CD1c-positive myeloid dendritic cell (primary cell): ENCODE data around the gene ASGR1.

ENCODE experiments used
- DNase-seq: peaks from one replicate; pipeline ENCODE4 v3.0.0-alpha.2; 2016; ENCODE audit errors: extremely low spot score

The ASGR1 gene

DNA sequence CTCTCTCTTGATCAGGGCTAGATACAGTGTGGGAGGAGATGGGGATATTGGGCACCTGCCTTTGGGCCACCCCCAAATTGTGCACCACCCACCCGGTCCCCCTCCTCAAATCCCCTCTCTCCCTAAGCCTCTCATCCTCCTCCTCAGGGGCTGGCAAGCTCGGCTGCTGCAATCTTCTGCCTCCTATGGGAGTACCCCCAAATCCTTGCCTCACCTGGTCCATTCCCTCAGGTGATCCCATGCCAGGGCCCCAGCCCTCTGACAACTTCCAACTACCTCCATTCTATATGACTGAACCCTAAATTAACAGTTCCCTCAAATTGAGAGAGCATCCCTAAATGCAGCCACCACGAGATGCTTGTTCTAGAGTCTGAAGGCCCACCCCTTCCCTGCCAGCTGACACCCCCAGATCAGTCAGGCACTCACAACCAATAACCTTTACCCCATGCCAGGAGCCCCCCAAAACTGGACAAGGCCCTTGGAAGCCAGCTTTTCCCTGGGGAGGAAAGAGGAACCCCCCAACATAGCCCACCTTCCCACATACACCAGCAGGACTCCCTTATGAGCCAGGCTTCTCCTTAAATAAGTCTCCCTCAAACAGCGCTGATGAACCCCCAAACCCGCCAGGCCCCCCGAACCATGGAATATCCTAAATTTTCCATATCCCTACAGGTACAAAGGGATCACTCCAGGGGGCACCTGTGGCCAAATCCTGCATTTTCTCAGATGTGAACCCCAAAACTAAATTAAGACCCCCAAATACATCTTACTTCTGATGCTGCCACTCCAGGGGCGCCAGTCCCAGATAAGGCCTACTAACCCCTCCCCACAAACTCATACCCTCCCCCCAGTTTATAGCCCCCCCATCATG, 37.3 kb upstream of the ASGR1 start:
- DNase-seq, result no peak

GRCh38 chr17:7215652-7216180, 36.5 kb upstream of the ASGR1 start:
- no peak for DNase-seq

- DNase-seq, result no peak
Measured at GRCh38 chr17:7215136-7215638, 36.0 kb upstream of the ASGR1 start.

GRCh38 chr17:7214300-7215135, 35.3 kb upstream of the ASGR1 start:
- DNase-seq, result peak; percentile 95

- DNase-seq, result peak; percentile 89
Measured at GRCh38 chr17:7213895-7214299, 34.7 kb upstream of the ASGR1 start.

- no peak for DNase-seq
Measured at GRCh38 chr17:7211491-7212273, 32.5 kb upstream of the ASGR1 start.

GRCh38 chr17:7208754-7209460, 29.7 kb upstream of the ASGR1 start:
- DNase-seq, result no peak

GRCh38 chr17:7208027-7208571, 28.9 kb upstream of the ASGR1 start:
- no peak for DNase-seq

DNA sequence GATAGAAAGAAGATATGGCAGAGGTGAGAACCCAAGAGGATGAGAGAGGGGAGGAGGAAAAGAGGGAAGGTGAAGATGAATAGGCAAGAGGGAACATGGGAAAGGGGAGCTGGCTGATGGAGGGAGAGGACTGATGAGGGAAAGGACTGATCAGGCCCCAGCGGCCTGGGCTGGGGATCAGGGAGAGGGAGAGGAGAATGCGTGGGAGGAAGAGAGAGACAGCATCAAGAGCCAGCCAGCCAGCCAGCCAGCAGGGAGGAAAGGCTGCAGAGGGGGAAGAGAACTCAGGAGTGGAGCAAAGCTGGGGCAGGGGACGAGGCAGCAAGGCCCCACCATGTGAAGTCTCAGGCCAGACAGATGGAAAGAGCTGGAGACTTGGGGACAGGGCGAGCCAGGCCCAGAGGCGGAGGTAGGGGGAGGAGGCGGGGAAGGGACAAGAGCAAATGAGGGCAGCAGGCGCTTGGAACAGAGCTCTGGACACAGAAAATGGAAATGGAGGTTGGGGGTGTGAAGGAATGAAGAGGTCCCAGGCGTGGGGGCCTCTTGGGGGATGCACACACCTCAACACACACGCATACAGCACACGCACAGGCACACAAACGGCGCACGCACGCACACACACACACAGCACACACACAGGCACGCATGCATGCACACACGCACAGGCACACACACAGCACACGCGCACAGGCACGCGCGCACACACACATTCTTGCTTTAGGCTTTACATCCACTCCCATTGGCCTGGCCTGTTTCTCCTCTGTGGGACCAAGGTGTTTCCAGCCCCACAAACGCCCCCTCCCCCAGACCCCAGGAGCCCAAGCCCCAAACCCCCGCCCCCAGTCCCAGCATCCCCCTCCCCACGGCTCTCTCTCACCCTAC, 28.2 kb upstream of the ASGR1 start:
- DNase-seq, result no peak

DNA sequence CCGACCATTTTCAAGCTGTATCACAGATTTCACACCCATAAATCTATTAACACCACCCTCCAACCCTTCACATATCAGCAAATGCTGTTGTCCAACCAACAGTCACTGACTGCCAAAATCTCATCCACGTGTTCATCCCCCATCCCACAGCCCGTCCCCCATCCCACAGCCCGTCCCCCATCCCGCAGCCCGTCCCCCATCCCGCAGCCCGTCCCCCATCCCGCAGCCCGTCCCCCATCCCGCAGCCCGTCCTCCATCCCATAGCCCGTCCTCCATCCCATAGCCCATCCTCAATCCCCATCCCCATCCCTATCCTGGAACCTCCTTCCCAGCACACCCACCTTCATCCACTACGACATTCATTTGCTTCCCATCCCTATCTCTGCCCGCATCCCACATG, 26.4 kb upstream of the ASGR1 start:
- DNase-seq, result no peak

DNA sequence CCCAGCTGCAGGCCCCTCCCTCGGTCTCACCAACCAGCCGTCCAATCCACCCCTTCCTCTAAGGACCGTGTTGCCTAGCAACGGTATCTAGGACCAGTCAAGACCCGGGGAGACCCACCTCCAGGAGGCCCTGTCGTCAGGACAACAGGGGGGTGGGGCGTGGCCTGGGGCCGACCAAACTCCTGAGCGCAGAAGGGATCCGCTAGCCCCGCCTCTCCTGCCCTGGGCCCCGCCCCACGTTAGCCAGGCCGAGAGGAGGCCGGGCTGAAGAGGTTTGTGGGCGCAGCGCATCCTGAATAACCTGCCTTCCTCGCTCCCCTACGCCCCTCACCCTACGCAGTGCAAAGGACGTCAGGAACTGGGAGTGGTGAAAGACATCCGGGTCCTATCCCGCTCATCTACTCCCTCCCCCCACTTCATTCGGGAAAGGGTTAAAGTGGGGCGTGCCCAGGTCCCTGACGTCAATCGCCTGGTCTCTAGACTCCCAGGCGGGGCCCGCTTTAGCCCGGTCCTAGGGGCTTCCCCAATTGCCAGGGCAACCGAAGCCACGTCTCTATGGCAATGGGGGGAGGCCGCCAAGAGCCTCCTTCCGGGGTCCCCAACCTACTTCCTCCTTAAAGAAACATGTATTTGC, 25.8 kb upstream of the ASGR1 start:
- DNase-seq, result peak; percentile 92

DNA sequence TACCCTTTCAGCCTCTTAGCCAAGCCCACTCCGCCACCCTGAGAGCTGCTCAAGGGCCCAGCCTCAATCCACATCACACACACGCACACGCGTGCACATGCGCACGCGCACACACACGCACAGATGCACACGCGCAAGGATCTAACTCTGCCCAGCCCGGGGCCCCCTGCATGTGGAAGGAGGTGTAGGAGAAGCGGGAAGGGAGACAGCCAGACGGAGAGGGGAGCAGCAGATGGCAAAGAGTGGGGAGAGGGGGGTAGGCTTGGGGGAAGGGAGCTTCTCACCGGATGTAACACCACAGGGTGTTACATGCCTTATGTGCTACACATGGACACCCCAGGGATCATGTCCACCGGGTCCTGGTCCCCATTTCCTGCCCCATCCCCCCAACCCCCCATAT, 25.2 kb upstream of the ASGR1 start:
- DNase-seq, result no peak

DNA sequence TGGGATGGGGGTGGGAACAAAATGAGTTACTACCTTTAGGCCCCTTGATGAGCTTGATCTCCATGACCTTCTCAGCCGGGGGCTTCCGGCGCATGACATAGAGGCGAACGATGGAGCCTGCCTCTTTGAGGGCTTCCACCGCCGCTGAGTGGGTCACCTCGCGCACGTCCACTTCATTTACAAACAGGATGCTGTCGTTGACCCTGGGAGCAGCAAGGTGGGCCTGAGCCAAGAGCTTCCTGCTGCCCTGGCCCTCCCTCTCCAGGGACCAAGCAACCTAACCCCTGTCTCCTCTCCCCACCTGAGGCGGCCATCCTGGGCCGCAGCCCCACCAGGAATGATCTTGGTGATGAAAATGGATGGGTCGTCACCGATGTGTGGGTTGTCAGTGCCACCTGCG, 24.2 kb upstream of the ASGR1 start:
- DNase-seq, result no peak

DNA sequence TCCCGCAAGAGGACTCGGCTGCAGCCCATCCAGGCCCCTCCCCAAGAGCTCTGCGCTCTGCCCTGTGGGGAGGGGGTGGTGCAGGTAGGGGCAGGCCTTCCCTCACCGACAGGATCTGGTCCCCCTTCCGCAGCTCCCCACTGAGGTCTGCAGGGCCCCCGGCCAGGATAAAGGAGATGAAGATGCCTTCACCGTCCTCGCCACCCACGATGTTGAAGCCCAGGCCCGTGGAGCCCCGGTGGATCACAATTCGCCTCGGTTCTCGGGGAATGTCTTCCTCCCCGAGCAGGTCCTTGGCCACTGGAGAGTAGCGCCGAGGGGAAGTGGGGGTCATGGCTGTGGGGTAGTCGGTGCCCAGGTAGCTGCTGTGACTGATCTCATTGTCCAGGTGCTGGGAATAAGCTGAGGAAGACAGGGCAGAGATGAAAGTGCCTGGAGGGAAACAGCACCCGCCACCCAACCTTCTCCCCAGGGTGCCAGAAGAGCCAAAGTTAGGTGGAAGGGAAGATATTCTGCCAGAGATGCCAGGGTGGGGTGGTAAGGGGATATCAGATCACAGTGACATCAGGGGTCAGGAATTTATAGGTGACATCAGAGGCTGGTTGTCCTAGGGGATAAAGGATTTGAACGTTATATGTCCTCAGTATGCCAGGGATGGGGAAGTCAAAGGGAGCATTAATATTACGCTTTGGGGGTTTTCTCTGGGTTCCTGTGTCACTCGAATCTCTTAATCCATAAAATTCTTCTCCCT, 17.7 kb upstream of the ASGR1 start:
- no peak for DNase-seq

DNA sequence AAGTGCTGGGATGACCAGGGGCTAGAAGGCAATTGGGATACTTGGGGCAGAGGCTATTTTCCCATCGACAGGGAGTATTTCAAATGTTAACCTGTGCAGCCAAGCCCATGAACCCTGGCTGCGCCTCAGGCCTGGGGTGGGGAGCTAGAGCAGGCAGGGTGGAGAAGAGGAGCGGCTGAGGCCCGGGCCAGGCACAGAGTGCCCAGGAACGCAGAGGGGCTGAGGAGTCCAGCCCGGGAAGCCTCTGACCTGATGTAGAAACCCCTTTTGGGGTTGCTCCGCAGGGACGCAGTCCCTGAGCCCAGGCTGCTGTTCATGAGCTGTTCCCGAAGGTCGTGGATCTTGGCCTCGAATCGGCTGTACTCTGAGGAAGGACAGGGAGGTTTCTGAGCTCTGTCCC, 16.8 kb upstream of the ASGR1 start:
- no peak for DNase-seq

DNA sequence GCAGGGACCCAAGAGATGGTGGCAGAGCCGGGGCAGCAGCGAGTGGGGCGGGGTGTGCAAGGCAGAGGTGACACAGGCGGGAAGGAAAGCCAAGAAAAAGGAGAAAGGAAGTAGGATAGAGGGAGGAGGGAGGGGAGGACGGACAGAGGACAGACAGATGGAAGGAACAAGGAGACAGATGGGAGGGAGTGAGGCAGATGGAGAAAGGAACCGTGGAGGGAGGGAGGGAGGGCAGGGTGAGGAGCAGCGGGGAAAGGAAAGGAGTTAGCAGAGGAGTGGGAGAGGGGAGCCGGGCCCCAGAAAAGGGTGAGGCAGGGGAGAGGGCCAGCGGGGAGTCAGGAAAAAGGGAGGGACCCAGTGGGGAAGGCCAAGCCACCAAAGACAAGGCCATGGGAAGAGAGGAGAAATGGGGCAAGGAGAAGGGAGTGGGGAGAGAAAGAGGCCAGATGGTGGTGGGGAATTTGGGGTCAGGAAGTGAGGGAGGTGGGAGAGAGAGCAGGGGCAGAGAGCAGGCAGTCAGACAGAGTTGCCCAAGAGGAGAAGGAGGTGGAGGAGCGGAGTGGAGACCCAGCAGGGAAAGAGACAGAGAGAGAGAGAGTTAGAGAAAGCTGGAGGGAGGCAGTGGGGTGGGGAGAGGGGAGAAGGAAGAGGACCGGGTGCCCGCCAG, 13.2 kb upstream of the ASGR1 start:
- no peak for DNase-seq

GRCh38 chr17:7191571-7192270, 12.6 kb upstream of the ASGR1 start:
- DNase-seq, result no peak
